ENCODE data around the gene LGI2.
A peak's percentile ranks its signal among the peaks of the same experiment; 100 is the strongest.

LGI2 gene

GRCh38 chr4:24978291-24979075, 52.3 kb downstream of the LGI2 start:
- no peak for DNase-seq (ENCODE audit: low read depth)
- no peak overlapping the region for H3K4me3 ChIP-seq (ENCODE audit: low read length)
- no peak for TF ChIP-seq CTCF (IDR thresholded peaks at IDR 0.05; ENCODE audit: insufficient read depth, low read depth, low read length, missing control alignments)

GRCh38 chr4:24975510-24975909, 55.2 kb downstream of the LGI2 start:
- no peak for TF ChIP-seq CTCF (IDR thresholded peaks at IDR 0.05; ENCODE audit: insufficient read depth, low read depth, low read length, missing control alignments)
- DNase-seq (ENCODE audit: low read depth), result no peak
- H3K4me3 ChIP-seq (ENCODE audit: low read length), result no peak overlapping the region

- H3K4me3 ChIP-seq (ENCODE audit: low read length), result no peak overlapping the region
- no peak for TF ChIP-seq CTCF (IDR thresholded peaks at IDR 0.05; ENCODE audit: insufficient read depth, low read depth, low read length, missing control alignments)
- DNase-seq (ENCODE audit: low read depth), result no peak
These were observed 56.8 kb downstream of the LGI2 start for GRCh38 chr4:24973747-24974601.

GRCh38 chr4:24973404-24973746, 57.4 kb downstream of the LGI2 start:
- no peak overlapping the region for H3K4me3 ChIP-seq (ENCODE audit: low read length)
- no peak for TF ChIP-seq CTCF (IDR thresholded peaks at IDR 0.05; ENCODE audit: insufficient read depth, low read depth, low read length, missing control alignments)
- peak; percentile 79 for DNase-seq (ENCODE audit: low read depth)

- H3K4me3 ChIP-seq (ENCODE audit: low read length), result no peak overlapping the region
- DNase-seq (ENCODE audit: low read depth), result peak; percentile 86
- no peak for TF ChIP-seq CTCF (IDR thresholded peaks at IDR 0.05; ENCODE audit: insufficient read depth, low read depth, low read length, missing control alignments)
These were observed 59.6 kb downstream of the LGI2 start for GRCh38 chr4:24971192-24971591.

GRCh38 chr4:24970635-24971034, 60.1 kb downstream of the LGI2 start:
- no peak for TF ChIP-seq CTCF (IDR thresholded peaks at IDR 0.05; ENCODE audit: insufficient read depth, low read depth, low read length, missing control alignments)
- H3K4me3 ChIP-seq (ENCODE audit: low read length), result no peak overlapping the region
- DNase-seq (ENCODE audit: low read depth), result no peak

Data from epithelial cell of esophagus (primary cell).